Measurements from ENCODE around the gene C2CD3. TPM values are rescaled to one million over a fixed set of nuclear protein-coding genes. Genes with fewer than 3 reads are reported as not detected.

The C2CD3 gene
- total and polyA plus RNA-seq, 2 of the 4 experiments (the other 2 are of a cell fraction), result 11.1 to 19.2 TPM

- TF ChIP-seq MAFK (IDR thresholded peaks at IDR 0.05; ENCODE audit: low read depth, low read length), result no peak
- TF ChIP-seq CHD1 (IDR thresholded peaks at IDR 0.05; ENCODE audit: low read depth, low read length), result no peak
- no peak for TF ChIP-seq CEBPB (IDR thresholded peaks at IDR 0.05; ENCODE audit: low read depth, low read length)
- no peak for TF ChIP-seq USF2 (IDR thresholded peaks at IDR 0.05; ENCODE audit: low read depth, low read length)
- H4K5ac ChIP-seq (ENCODE audit: low read depth, low read length), result no peak overlapping the region
- H4K91ac ChIP-seq (ENCODE audit: insufficient read depth, low read depth, low read length), result no peak overlapping the region
- H3K9me1 ChIP-seq (ENCODE audit: insufficient read depth, low read length), result no peaks in the 10 kb centered on the region
- H2BK5ac ChIP-seq (ENCODE audit: low read depth, low read length, poor library complexity, severe bottlenecking), result no peak overlapping the region
- H3K9me3 ChIP-seq (ENCODE audit: control insufficient read depth, insufficient read depth, low read length), result no peaks in the 10 kb centered on the region
- H3K27me3 ChIP-seq (ENCODE audit: control insufficient read depth, insufficient read depth, low read length), result no peaks in the 10 kb centered on the region; the same call in 1 of the 2 replicates
- no peak overlapping the region for H3K23ac ChIP-seq (ENCODE audit: low read depth, low read length)
- H3K56ac ChIP-seq (ENCODE audit: extremely low read depth, insufficient read depth, low read length), result no peak overlapping the region
- H2AK9ac ChIP-seq (replicated peaks; ENCODE audit: low read depth, low read length, poor library complexity), result no peak overlapping the region
- no TSS peak for BruUV-seq (replicated peaks)
- no peak overlapping the region for H4K8ac ChIP-seq (ENCODE audit: low read depth in 2 of 2, low read length in 2 of 2)
- H2AK5ac ChIP-seq (ENCODE audit: low read depth, low read length), result no peak overlapping the region
- no peak overlapping the region for H3K27ac ChIP-seq (ENCODE audit: insufficient read depth, low read length)
- in situ Hi-C loops (cut with MboI; ENCODE audit: low sequenced_read_pairs), result no loop called here
- no peaks in the 10 kb centered on the region for H3K4me1 ChIP-seq (ENCODE audit: control insufficient read depth, insufficient read depth, low read length)
- no peaks in the 10 kb centered on the region for H4K20me1 ChIP-seq (ENCODE audit: insufficient read depth, low read length)
- POLR2A ChIA-PET (ENCODE audit: unreplicated experiment), result no interaction called here
- no peak overlapping the region for H3K4ac ChIP-seq (ENCODE audit: low read depth, low read length)
- no peak overlapping the region for H2BK20ac ChIP-seq (ENCODE audit: low read depth, low read length)
- H3K4me2 ChIP-seq (ENCODE audit: low read depth, low read length), result no peak overlapping the region
- dilution Hi-C loops (cut with HindIII; ENCODE audit: low sequenced_read_pairs, unreplicated experiment), result no loop called here
- no peak overlapping the region for H3K14ac ChIP-seq (replicated peaks; ENCODE audit: low read depth, low read length)
- no CpG with 5 or more reads among the region's 2 CpGs for WGBS, 2 experiments (ENCODE audit: extremely low coverage in 2 of 2, insufficient read length in 1 of 2)
- H2AFZ ChIP-seq (replicated peaks; ENCODE audit: low read length, poor library complexity), result no peak overlapping the region
- no peaks in the 10 kb centered on the region for H3K36me3 ChIP-seq (ENCODE audit: control insufficient read depth, insufficient read depth, low read length)
- no peak overlapping the region for H3K4me3 ChIP-seq (ENCODE audit: insufficient read depth, low read depth, low read length)
- CTCF ChIA-PET, result no interaction called here
- H3K79me1 ChIP-seq (ENCODE audit: low read depth in 1 of 2, low read length in 2 of 2), result no peaks in the 10 kb centered on the region
- H2BK15ac ChIP-seq (ENCODE audit: low read depth, low read length), result no peak overlapping the region
- no peak overlapping the region for H2BK120ac ChIP-seq (ENCODE audit: low read depth, low read length)
- ATAC-seq (ENCODE audit: low read depth) (no peak), DNase-seq (no peak)
- H3K18ac ChIP-seq (ENCODE audit: low read depth, low read length), result no peak overlapping the region
- H3K9ac ChIP-seq (ENCODE audit: low read depth, low read length), result no peak overlapping the region
- intact Hi-C loops (cut with micrococcal nuclease), result no loop called here
Observed at GRCh38 chr11:73990730-73991129, 180.1 kb downstream of the C2CD3 start.
